K562 (cell line): Measurements from ENCODE around the gene CPSF7. TPM values are rescaled to one million over a fixed set of nuclear protein-coding genes. Genes with fewer than 3 reads are reported as not detected.

Experiments
- ATAC-seq: fragments of 200-7000 bp; cut with Tn5 transposase; 3 replicates; pipeline ENCODE4 v1.9.1; 2020; ENCODE audit warnings: moderate library complexity
- BruUV-seq: library from RNA; stranded (reverse); fragments of 400-500 nt; replicated peaks from 2 replicates; lab custom pipeline; 2021; lab: Mats Ljungman, UMichigan
- CTCF ChIA-PET: fragments of 300-600 bp; formaldehyde crosslinking; extraction: SDS; loops from one replicate; lab custom pipeline; 2021; ENCODE audit warnings: low intra/inter-chr PET ratio; lab: Yijun Ruan, JAX
- POLR2A ChIA-PET: fragments of 300-600, 350-650 bp; sonication (Branson Sonifier 250); formaldehyde crosslinking; extraction: SDS; loops from one replicate; lab custom pipeline; 2021; ENCODE audit warnings: antibody characterized with exemption, inconsistent platforms; lab: Yijun Ruan, JAX
- DNase-seq, 4 experiments: peaks; one replicate each; pipeline versions ENCODE4 v3.0.0 to v3.0.0-alpha.2; 2011 to 2018; ENCODE audit warnings: low spot score in 3 of 4, mixed read lengths in 3 of 4; ENCODE audit errors: extremely low read depth in 1 of 4
- FAIRE-seq: peaks from 2 replicates; lab custom pipeline; 2011; peaks lifted over from hg19 to GRCh38; lab: Jason Lieb, UNC
- H2AFZ ChIP-seq: 2 replicates; pipeline ENCODE4 v1.6.0; 2011; ENCODE audit warnings: low read depth, low read length, control low read depth, inconsistent platforms
- H3K27ac ChIP-seq: fragments of 200-600 bp; 3 replicates; pipeline ENCODE4 v1.8.0; 2011; ENCODE audit warnings: low read depth, mild to moderate bottlenecking, control low read depth, inconsistent platforms, low read length, moderate library complexity, mixed read lengths; ENCODE audit errors: extremely low read depth
- H3K27me3 ChIP-seq, 2 experiments: fragments of 300-600 bp in 1 of 2; 2 replicates in 1 of 2; 3 replicates in 1 of 2; pipeline versions ENCODE4 v1.6.0 to v1.8.0; 2011; ENCODE audit warnings: inconsistent platforms in 2 of 2, low read length in 2 of 2, mild to moderate bottlenecking in 1 of 2, mixed read lengths in 1 of 2, moderate library complexity in 1 of 2; ENCODE audit not compliant: control insufficient read depth in 2 of 2, insufficient read depth in 2 of 2
- H3K36me3 ChIP-seq: fragments of 300-600 bp; 3 replicates; pipeline ENCODE4 v1.8.0; 2011; ENCODE audit warnings: mild to moderate bottlenecking, low read length, inconsistent platforms; ENCODE audit not compliant: control insufficient read depth, insufficient read depth
- H3K4me1 ChIP-seq, 2 experiments: fragments of 200-600 bp in 1 of 2; replicated peaks in 1 of 2; 2 replicates in 1 of 2; 3 replicates in 1 of 2; pipeline versions ENCODE4 v1.5.1 to v1.8.0; 2011; ENCODE audit warnings: inconsistent platforms in 2 of 2, low read length in 2 of 2, mild to moderate bottlenecking in 1 of 2, mixed read lengths in 1 of 2, moderate library complexity in 1 of 2; ENCODE audit not compliant: control insufficient read depth in 2 of 2, insufficient read depth in 2 of 2
- H3K4me2 ChIP-seq: 2 replicates; pipeline ENCODE4 v1.6.1; 2011; ENCODE audit warnings: low read length, control low read depth, inconsistent platforms, mixed read lengths; ENCODE audit not compliant: insufficient read depth
- H3K4me3 ChIP-seq: fragments of 200-600 bp; sonication (generic), shearing (Covaris generic); 2 replicates; pipeline ENCODE4 v1.5.1; 2016; ENCODE audit warnings: control low read depth, inconsistent platforms
- H3K79me2 ChIP-seq: fragments of 200-600 bp; 3 replicates; pipeline ENCODE4 v1.8.0; 2011; ENCODE audit warnings: low read length, inconsistent platforms; ENCODE audit not compliant: control insufficient read depth, insufficient read depth
- H3K9ac ChIP-seq, 2 experiments: 2 replicates each; pipeline versions ENCODE4 v1.6.0 to v1.6.1; 2011; ENCODE audit warnings: low read depth in 2 of 2, low read length in 2 of 2, control low read depth in 1 of 2, inconsistent platforms in 1 of 2, mild to moderate bottlenecking in 1 of 2, mixed read lengths in 1 of 2; ENCODE audit not compliant: insufficient read depth in 1 of 2
- H3K9me1 ChIP-seq: one replicate; pipeline ENCODE4 v1.6.0; 2011; ENCODE audit warnings: inconsistent platforms, mild to moderate bottlenecking, low read length, moderate library complexity; ENCODE audit not compliant: control insufficient read depth, insufficient read depth
- H3K9me3 ChIP-seq: replicated peaks from 2 replicates; pipeline ENCODE4 v1.5.1; 2011; ENCODE audit warnings: low read depth, low read length, inconsistent platforms; ENCODE audit not compliant: control insufficient read depth, insufficient read depth
- H4K20me1 ChIP-seq: replicated peaks from 2 replicates; pipeline ENCODE4 v1.6.1; 2011; ENCODE audit warnings: low read length, inconsistent platforms, mixed read lengths; ENCODE audit not compliant: control insufficient read depth, insufficient read depth
- BHLHE40 ChIP-seq: IDR thresholded peaks from 2 replicates; pipeline ENCODE4 v1.6.1; 2011; ENCODE audit warnings: low read length, improper control_type of control experiment
- NBN ChIP-seq: fragments of 450-650 bp; IDR thresholded peaks from 2 replicates; pipeline ENCODE4 v1.6.1; 2016; ENCODE audit warnings: low read depth, mild to moderate bottlenecking
- ZNF143 ChIP-seq: sonication (generic); formaldehyde crosslinking; IDR thresholded peaks from 2 replicates; pipeline ENCODE4 v1.9.0; 2022; ENCODE audit warnings: mild to moderate bottlenecking, missing genetic modification reagents
- WGBS: fragments of 100-300 bp; shearing (Covaris generic); methylation state at CpG from one replicate; pipeline ENCODE4 v1.1.6; 2016; ENCODE audit warnings: low coverage, mixed read lengths; ENCODE audit not compliant: insufficient coverage; ENCODE audit errors: missing lambda C conversion rate; 5-methylcytosine and 5-hydroxymethylcytosine counted together
- in situ Hi-C: fragments of 300-500 bp; cut with MboI; formaldehyde crosslinking; loops from 4 replicates; pipeline ENCODE4 v1.15.0; 2018; ENCODE audit warnings: inconsistent platforms, mixed read lengths
- intact Hi-C: fragments of 100-400 bp; cut with micrococcal nuclease; formaldehyde crosslinking; loops from 2 replicates; pipeline ENCODE4 v1.14.2; 2022
- polyA plus RNA-seq, 8 experiments: library from polyadenylated mRNA; depleted of rRNA in 4 of 8; stranded (reverse) in 5 of 8; unstranded in 3 of 8; fragments of >200 nt; fragmentation: Nextera tagmentation in 2 of 8; fragmentation: Illumina TruSeq in 1 of 8; extraction: Ambion mirVana in 2 of 8; extraction: Trizol in 1 of 8; gene quantifications; 2 replicates each; pipeline versions ENCODE4 v1.2.1 to v1.2.3, GENCODE V29; 2011 to 2014; ENCODE audit warnings: inconsistent platforms in 1 of 8, missing spikeins in 1 of 8
- total RNA-seq, 7 experiments: library from RNA; depleted of rRNA in 6 of 7; stranded (reverse); fragments of >200 nt in 6 of 7; fragmentation: Illumina TruSeq in 2 of 7; extraction: Trizol in 2 of 7; gene quantifications; 2 replicates each; pipeline versions ENCODE4 v1.2.1 to v1.2.3, GENCODE V29; 2011 to 2021; ENCODE audit warnings: low replicate concordance in 1 of 7

CPSF7 gene
- total and polyA plus RNA-seq, 9 of the 15 experiments (the other 6 are each of a cell fraction or from before 2014, with no cell fraction given): 14.8 to 104 (median 44.1) TPM

DNA sequence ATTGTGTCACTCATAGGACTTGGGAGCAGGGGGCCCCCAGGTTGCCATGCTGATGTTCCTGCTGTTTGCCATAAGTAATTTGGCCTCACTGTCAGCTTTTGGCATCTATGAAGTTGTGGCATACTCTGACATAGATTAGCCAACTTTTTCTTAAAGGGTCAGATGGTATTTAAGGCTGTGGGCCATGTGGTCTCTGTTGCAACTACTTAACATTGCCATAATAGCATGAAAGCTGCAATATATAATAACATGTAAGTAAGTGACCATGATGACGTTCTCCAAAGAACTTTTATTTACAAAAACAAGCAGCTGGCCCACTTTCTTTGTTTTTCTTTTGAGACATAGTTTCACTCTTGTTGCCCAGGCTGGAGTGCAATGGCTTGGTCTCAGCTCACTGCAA lies 39.6 kb downstream of the CPSF7 start:
- no peak for TF ChIP-seq NBN
- TF ChIP-seq BHLHE40: no peak
- TF ChIP-seq ZNF143 (CRISPR knock-in tag): no peak
- H3K9me1 ChIP-seq: no peaks in the 10 kb centered on the region
- intact Hi-C loops: no loop called here
- H3K9me3 ChIP-seq: peaks cover 9% of the 10 kb centered on the region; the same call in 1 of the 2 replicates
- H3K27ac ChIP-seq: no peak overlapping the region
- CTCF ChIA-PET: no interaction called here
- H4K20me1 ChIP-seq: no peaks in the 10 kb centered on the region
- no peak overlapping the region for H3K4me3 ChIP-seq
- no peaks in the 10 kb centered on the region; a peak in 1 of 5 replicates for H3K27me3 ChIP-seq
- in situ Hi-C loops: no loop called here
- H3K4me1 ChIP-seq: peaks cover 4 to 14% of the 10 kb centered on the region in 2 experiments; a peak in 4 of 5 replicates
- H3K4me2 ChIP-seq: no peak overlapping the region
- no peak for ATAC-seq
- no peak for DNase-seq
- no peak overlapping the region for H2AFZ ChIP-seq
- 55% methylated on average over 1 of the region's 1 CpG for WGBS
- no peaks in the 10 kb centered on the region for H3K79me2 ChIP-seq
- no peaks in the 10 kb centered on the region; the same call in 2 of the 3 replicates for H3K36me3 ChIP-seq
- FAIRE-seq: no peak
- H3K9ac ChIP-seq: no peak overlapping the region
- BruUV-seq: no TSS peak
- POLR2A ChIA-PET: interaction anchor here (1.0 kb wide), 2 partner anchors 17 to 74 kb away, joined by 3 read pairs; no protein-coding TSS in a partner anchor
